ENCODE results near the gene HS3ST5.

DNA sequence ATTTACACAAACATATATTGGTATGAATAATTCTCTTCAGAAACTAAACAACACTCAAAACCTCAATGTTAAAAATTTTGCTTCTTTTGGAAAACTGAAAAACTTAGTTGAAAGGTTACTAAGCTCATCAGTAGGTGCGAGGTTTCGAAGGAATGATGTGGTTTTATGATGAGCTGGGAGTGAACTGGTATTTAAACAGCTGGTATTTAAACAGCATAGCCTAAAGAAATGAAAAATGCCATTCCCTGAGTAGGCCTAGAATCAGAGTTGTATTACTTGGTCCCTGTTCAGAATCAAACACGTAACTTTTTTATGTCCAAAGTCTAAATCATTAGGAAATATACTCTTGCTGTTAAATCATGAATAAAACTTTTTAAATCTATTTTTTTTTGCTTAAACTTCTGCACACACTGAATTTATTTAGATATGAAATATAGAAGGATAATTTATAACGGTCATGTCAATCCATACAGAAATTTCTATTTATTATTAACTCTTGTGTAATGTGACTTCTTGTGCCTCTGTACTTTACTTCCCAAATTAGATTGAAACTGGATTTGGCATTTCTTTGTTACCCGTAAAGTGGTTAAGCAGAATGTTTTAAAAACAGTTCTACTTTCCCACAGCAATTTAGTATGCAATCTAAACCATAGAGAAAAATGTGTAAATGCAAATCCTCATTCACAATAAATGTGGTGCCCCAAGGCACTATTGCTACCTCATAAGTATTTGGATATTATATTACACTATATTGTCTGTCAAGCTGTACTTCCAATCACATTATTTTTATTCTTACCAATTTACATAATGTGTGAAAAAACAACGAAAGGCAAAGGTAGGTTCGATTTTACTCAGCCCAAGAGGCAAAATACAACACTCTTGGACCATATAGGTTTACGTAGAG, 124.1 kb downstream of the HS3ST5 start:
- TF ChIP-seq, protein P1, sequence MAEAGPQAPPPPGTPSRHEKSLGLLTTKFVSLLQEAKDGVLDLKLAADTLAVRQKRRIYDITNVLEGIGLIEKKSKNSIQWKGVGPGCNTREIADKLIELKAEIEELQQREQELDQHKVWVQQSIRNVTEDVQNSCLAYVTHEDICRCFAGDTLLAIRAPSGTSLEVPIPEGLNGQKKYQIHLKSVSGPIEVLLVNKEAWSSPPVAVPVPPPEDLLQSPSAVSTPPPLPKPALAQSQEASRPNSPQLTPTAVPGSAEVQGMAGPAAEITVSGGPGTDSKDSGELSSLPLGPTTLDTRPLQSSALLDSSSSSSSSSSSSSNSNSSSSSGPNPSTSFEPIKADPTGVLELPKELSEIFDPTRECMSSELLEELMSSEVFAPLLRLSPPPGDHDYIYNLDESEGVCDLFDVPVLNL (CRISPR knock-in tag; IDR thresholded peaks at IDR 0.05; ENCODE audit: borderline replicate concordance, low read depth), result no peak
- TF ChIP-seq ESRRA (CRISPR knock-in tag; IDR thresholded peaks at IDR 0.05; ENCODE audit: borderline replicate concordance) (no peak), KAT7 (CRISPR knock-in tag; IDR thresholded peaks at IDR 0.05; ENCODE audit: borderline replicate concordance) (no peak), CREM (CRISPR knock-in tag; IDR thresholded peaks at IDR 0.05) (no peak), ZNF263 (CRISPR knock-in tag; IDR thresholded peaks at IDR 0.05; ENCODE audit: low read depth) (no peak), EMX1 (CRISPR knock-in tag; IDR thresholded peaks at IDR 0.05) (no peak), ATF1 (CRISPR knock-in tag; IDR thresholded peaks at IDR 0.05) (no peak)
- TF ChIP-seq, protein P2, sequence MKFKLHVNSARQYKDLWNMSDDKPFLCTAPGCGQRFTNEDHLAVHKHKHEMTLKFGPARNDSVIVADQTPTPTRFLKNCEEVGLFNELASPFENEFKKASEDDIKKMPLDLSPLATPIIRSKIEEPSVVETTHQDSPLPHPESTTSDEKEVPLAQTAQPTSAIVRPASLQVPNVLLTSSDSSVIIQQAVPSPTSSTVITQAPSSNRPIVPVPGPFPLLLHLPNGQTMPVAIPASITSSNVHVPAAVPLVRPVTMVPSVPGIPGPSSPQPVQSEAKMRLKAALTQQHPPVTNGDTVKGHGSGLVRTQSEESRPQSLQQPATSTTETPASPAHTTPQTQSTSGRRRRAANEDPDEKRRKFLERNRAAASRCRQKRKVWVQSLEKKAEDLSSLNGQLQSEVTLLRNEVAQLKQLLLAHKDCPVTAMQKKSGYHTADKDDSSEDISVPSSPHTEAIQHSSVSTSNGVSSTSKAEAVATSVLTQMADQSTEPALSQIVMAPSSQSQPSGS (CRISPR knock-in tag; IDR thresholded peaks at IDR 0.05; ENCODE audit: borderline replicate concordance, low read depth), result no peak
- TF ChIP-seq, protein P3, sequence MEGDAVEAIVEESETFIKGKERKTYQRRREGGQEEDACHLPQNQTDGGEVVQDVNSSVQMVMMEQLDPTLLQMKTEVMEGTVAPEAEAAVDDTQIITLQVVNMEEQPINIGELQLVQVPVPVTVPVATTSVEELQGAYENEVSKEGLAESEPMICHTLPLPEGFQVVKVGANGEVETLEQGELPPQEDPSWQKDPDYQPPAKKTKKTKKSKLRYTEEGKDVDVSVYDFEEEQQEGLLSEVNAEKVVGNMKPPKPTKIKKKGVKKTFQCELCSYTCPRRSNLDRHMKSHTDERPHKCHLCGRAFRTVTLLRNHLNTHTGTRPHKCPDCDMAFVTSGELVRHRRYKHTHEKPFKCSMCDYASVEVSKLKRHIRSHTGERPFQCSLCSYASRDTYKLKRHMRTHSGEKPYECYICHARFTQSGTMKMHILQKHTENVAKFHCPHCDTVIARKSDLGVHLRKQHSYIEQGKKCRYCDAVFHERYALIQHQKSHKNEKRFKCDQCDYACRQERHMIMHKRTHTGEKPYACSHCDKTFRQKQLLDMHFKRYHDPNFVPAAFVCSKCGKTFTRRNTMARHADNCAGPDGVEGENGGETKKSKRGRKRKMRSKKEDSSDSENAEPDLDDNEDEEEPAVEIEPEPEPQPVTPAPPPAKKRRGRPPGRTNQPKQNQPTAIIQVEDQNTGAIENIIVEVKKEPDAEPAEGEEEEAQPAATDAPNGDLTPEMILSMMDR (IDR thresholded peaks at IDR 0.05), result no peak
- TF ChIP-seq, protein P4, sequence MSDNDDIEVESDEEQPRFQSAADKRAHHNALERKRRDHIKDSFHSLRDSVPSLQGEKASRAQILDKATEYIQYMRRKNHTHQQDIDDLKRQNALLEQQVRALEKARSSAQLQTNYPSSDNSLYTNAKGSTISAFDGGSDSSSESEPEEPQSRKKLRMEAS (CRISPR knock-in tag; IDR thresholded peaks at IDR 0.05), result no peak

Measured in WTC11 (cell line).